Epidermal melanocyte (primary cell): ENCODE data around the gene FGFR3.

Experiments used
- DNase-seq: peaks from one replicate; pipeline ENCODE4 v3.0.0; 2011; ENCODE audit warnings: low spot score; ENCODE audit not compliant: insufficient read length

Gene FGFR3

GRCh38 chr4:1802151-1802715 lies 9.1 kb downstream of the FGFR3 start:
- peak; percentile 75 for DNase-seq

- DNase-seq: no peak
Observed at GRCh38 chr4:1802720-1803522, 9.8 kb downstream of the FGFR3 start.

GRCh38 chr4:1803523-1804423 lies 10.7 kb downstream of the FGFR3 start:
- no peak for DNase-seq

- DNase-seq: no peak
Observed at GRCh38 chr4:1804638-1805492, 11.8 kb downstream of the FGFR3 start.

- no peak for DNase-seq
Observed at GRCh38 chr4:1805493-1806222, 12.6 kb downstream of the FGFR3 start.

- no peak for DNase-seq
Observed at GRCh38 chr4:1806223-1806564, 13.1 kb downstream of the FGFR3 start.

- DNase-seq: no peak
Observed at GRCh38 chr4:1806596-1807331, 13.7 kb downstream of the FGFR3 start.

GRCh38 chr4:1807332-1807777 lies 14.3 kb downstream of the FGFR3 start:
- DNase-seq: no peak

GRCh38 chr4:1808396-1808795 lies 15.3 kb downstream of the FGFR3 start:
- no peak for DNase-seq

- no peak for DNase-seq
Observed at GRCh38 chr4:1808851-1809753, 16.0 kb downstream of the FGFR3 start.

GRCh38 chr4:1809754-1810502 lies 16.8 kb downstream of the FGFR3 start:
- DNase-seq: peak; percentile 96

GRCh38 chr4:1810765-1811164 lies 17.7 kb downstream of the FGFR3 start:
- no peak for DNase-seq

GRCh38 chr4:1812720-1813119 lies 19.6 kb downstream of the FGFR3 start:
- no peak for DNase-seq

- DNase-seq: no peak
Observed at GRCh38 chr4:1813231-1813630, 20.1 kb downstream of the FGFR3 start.

- DNase-seq: no peak
Observed at GRCh38 chr4:1813915-1814314, 20.8 kb downstream of the FGFR3 start.

GRCh38 chr4:1814453-1814852 lies 21.4 kb downstream of the FGFR3 start:
- DNase-seq: no peak

GRCh38 chr4:1815096-1815996 lies 22.3 kb downstream of the FGFR3 start:
- no peak for DNase-seq
